ENCODE data around the gene UMODL1.

UMODL1 gene

GRCh38 chr21:42130441-42130840, 59.3 kb downstream of the UMODL1 start:
- no peak for DNase-seq (ENCODE audit: low spot score)
- TF ChIP-seq CTCF (IDR thresholded peaks at IDR 0.05; ENCODE audit: borderline replicate concordance, control extremely low read depth, extremely low read depth, insufficient read depth, missing control alignments): no peak
- in situ Hi-C loops (cut with MboI; ENCODE audit: low sequenced_read_pairs, unreplicated experiment): no loop called here

GRCh38 chr21:42132183-42132582, 61.1 kb downstream of the UMODL1 start:
- in situ Hi-C loops (cut with MboI; ENCODE audit: low sequenced_read_pairs, unreplicated experiment): no loop called here
- DNase-seq (ENCODE audit: low spot score): no peak

GRCh38 chr21:42133131-42133530, 62.0 kb downstream of the UMODL1 start:
- DNase-seq (ENCODE audit: low spot score): no peak
- in situ Hi-C loops (cut with MboI; ENCODE audit: low sequenced_read_pairs, unreplicated experiment): no loop called here
- no peak for TF ChIP-seq CTCF (IDR thresholded peaks at IDR 0.05; ENCODE audit: borderline replicate concordance, control extremely low read depth, extremely low read depth, insufficient read depth, missing control alignments)

More at GRCh38 chr21:42132183-42132582, 61.1 kb downstream of the UMODL1 start:
- no peak for TF ChIP-seq CTCF (IDR thresholded peaks at IDR 0.05; ENCODE audit: borderline replicate concordance, control extremely low read depth, extremely low read depth, insufficient read depth, missing control alignments)

- in situ Hi-C loops (cut with MboI; ENCODE audit: low sequenced_read_pairs, unreplicated experiment): no loop called here
- TF ChIP-seq CTCF (IDR thresholded peaks at IDR 0.05; ENCODE audit: borderline replicate concordance, control extremely low read depth, extremely low read depth, insufficient read depth, missing control alignments): no peak
- no peak for DNase-seq (ENCODE audit: low spot score)
These were observed 64.4 kb downstream of the UMODL1 start for GRCh38 chr21:42135386-42136052.

GRCh38 chr21:42137191-42137904, 66.2 kb downstream of the UMODL1 start:
- no peak for TF ChIP-seq CTCF (IDR thresholded peaks at IDR 0.05; ENCODE audit: borderline replicate concordance, control extremely low read depth, extremely low read depth, insufficient read depth, missing control alignments)
- no peak for DNase-seq (ENCODE audit: low spot score)
- in situ Hi-C loops (cut with MboI; ENCODE audit: low sequenced_read_pairs, unreplicated experiment): no loop called here

GRCh38 chr21:42140196-42140934, 69.2 kb downstream of the UMODL1 start:
- in situ Hi-C loops (cut with MboI; ENCODE audit: low sequenced_read_pairs, unreplicated experiment): no loop called here
- no peak for TF ChIP-seq CTCF (IDR thresholded peaks at IDR 0.05; ENCODE audit: borderline replicate concordance, control extremely low read depth, extremely low read depth, insufficient read depth, missing control alignments)
- DNase-seq (ENCODE audit: low spot score): no peak

All from GM13976 (cell line).